ENCODE measurements around the gene HNRNPUL2.

The HNRNPUL2 gene

GRCh38 chr11:62726915-62727164 lies 417 bp downstream of the HNRNPUL2 start:
- no peak for DNase-seq (ENCODE audit: low spot score)

GRCh38 chr11:62726156-62726914 lies 922 bp downstream of the HNRNPUL2 start:
- DNase-seq (ENCODE audit: low spot score), result no peak

GRCh38 chr11:62725646-62726045 lies 1.6 kb downstream of the HNRNPUL2 start:
- DNase-seq (ENCODE audit: low spot score), result no peak

GRCh38 chr11:62724171-62724570 lies 3.1 kb downstream of the HNRNPUL2 start:
- DNase-seq (ENCODE audit: low spot score), result no peak

- DNase-seq (ENCODE audit: low spot score), result peak; percentile 48
These were observed 5.3 kb downstream of the HNRNPUL2 start for GRCh38 chr11:62721994-62722393.

GRCh38 chr11:62719302-62719978 lies 7.8 kb downstream of the HNRNPUL2 start:
- no peak for DNase-seq (ENCODE audit: low spot score)

GRCh38 chr11:62716816-62717215 lies 10.4 kb downstream of the HNRNPUL2 start:
- no peak for DNase-seq (ENCODE audit: low spot score)

- no peak for DNase-seq (ENCODE audit: low spot score)
These were observed 11.1 kb downstream of the HNRNPUL2 start for GRCh38 chr11:62716206-62716605.

GRCh38 chr11:62715150-62716130 lies 11.8 kb downstream of the HNRNPUL2 start:
- DNase-seq (ENCODE audit: low spot score), result no peak

- no peak for DNase-seq (ENCODE audit: low spot score)
These were observed 13.9 kb downstream of the HNRNPUL2 start for GRCh38 chr11:62713343-62713742.

GRCh38 chr11:62712861-62713260 lies 14.4 kb downstream of the HNRNPUL2 start:
- DNase-seq (ENCODE audit: low spot score), result no peak

- DNase-seq (ENCODE audit: low spot score), result no peak
These were observed 14.9 kb downstream of the HNRNPUL2 start for GRCh38 chr11:62712276-62712812.

- DNase-seq (ENCODE audit: low spot score), result no peak
These were observed 17.3 kb downstream of the HNRNPUL2 start for GRCh38 chr11:62710001-62710345.

- DNase-seq (ENCODE audit: low spot score), result peak; percentile 96
These were observed 17.8 kb downstream of the HNRNPUL2 start for GRCh38 chr11:62709247-62710000.

GRCh38 chr11:62708793-62709192 lies 18.5 kb downstream of the HNRNPUL2 start:
- peak; percentile 62 for DNase-seq (ENCODE audit: low spot score)

GRCh38 chr11:62708392-62708791 lies 18.9 kb downstream of the HNRNPUL2 start:
- peak; percentile 48 for DNase-seq (ENCODE audit: low spot score)

GRCh38 chr11:62707277-62707861 lies 19.9 kb downstream of the HNRNPUL2 start, which contains the start of the genes BSCL2 and GNG3:
Gene BSCL2 (minus strand): TSS chr11:62707424. CDS start chr11:62707195, 229 bp downstream.
Gene GNG3 (plus strand): TSS chr11:62707676. CDS start chr11:62708296, 620 bp downstream.
- DNase-seq (ENCODE audit: low spot score), result peak; percentile 88

- DNase-seq (ENCODE audit: low spot score), result no peak
These were observed 20.4 kb downstream of the HNRNPUL2 start for GRCh38 chr11:62706850-62707247.

- peak; percentile 98 for DNase-seq (ENCODE audit: low spot score)
These were observed 21.1 kb downstream of the HNRNPUL2 start for GRCh38 chr11:62705880-62706849.

- peak; percentile 50 for DNase-seq (ENCODE audit: low spot score)
These were observed 21.8 kb downstream of the HNRNPUL2 start for GRCh38 chr11:62705413-62705812.

All from ecto neural progenitor cell (in vitro differentiated cells).